ENCODE data around the gene ADAMTS14.

Gene ADAMTS14

GRCh38 chr10:70777063-70777875 is 105.0 kb downstream of the ADAMTS14 start:
- no peak for TF ChIP-seq ARNT (IDR thresholded peaks at IDR 0.05)
- no peak for TF ChIP-seq FOXM1 (IDR thresholded peaks at IDR 0.05; ENCODE audit: borderline replicate concordance)
- TF ChIP-seq NFRKB (IDR thresholded peaks at IDR 0.05): no peak
- TF ChIP-seq CTBP1 (IDR thresholded peaks at IDR 0.05; ENCODE audit: borderline replicate concordance): no peak
- TF ChIP-seq FOXK2 (IDR thresholded peaks at IDR 0.05): no peak
- no peak for TF ChIP-seq HDGF (IDR thresholded peaks at IDR 0.05; ENCODE audit: borderline replicate concordance)
- TF ChIP-seq BHLHE40 (IDR thresholded peaks at IDR 0.05; ENCODE audit: borderline replicate concordance): no peak
- no peak for TF ChIP-seq L3MBTL2 (conservative IDR thresholded peaks at IDR 0.05)
- no peak for TF ChIP-seq ZNF384 (IDR thresholded peaks at IDR 0.05)
- no peak for TF ChIP-seq FOXA1 (IDR thresholded peaks at IDR 0.05)
- TF ChIP-seq SP1 (IDR thresholded peaks at IDR 0.05): no peak
- TF ChIP-seq PKNOX1 (IDR thresholded peaks at IDR 0.05): no peak
- no peak for TF ChIP-seq SUZ12 (IDR thresholded peaks at IDR 0.05)
- no peak for TF ChIP-seq LEF1 (IDR thresholded peaks at IDR 0.05; ENCODE audit: borderline replicate concordance)
- TF ChIP-seq ELF4 (IDR thresholded peaks at IDR 0.05): no peak
- DNase-seq (ENCODE audit: extremely low spot score): no peak
- ChIA-PET POLR2A (no interaction called here), CTCF (no interaction called here)

GRCh38 chr10:70778267-70778924 is 106.1 kb downstream of the ADAMTS14 start:
- no peak for TF ChIP-seq L3MBTL2 (conservative IDR thresholded peaks at IDR 0.05)
- no peak for TF ChIP-seq FOXK2 (IDR thresholded peaks at IDR 0.05)
- TF ChIP-seq CTBP1 (IDR thresholded peaks at IDR 0.05; ENCODE audit: borderline replicate concordance): no peak
- no peak for TF ChIP-seq SP1 (IDR thresholded peaks at IDR 0.05)
- TF ChIP-seq LEF1 (IDR thresholded peaks at IDR 0.05; ENCODE audit: borderline replicate concordance): no peak
- no peak for TF ChIP-seq FOXM1 (IDR thresholded peaks at IDR 0.05; ENCODE audit: borderline replicate concordance)
- TF ChIP-seq ZNF384 (IDR thresholded peaks at IDR 0.05): no peak
- POLR2A ChIA-PET: no interaction called here
- CTCF ChIA-PET: no interaction called here
- no peak for DNase-seq (ENCODE audit: extremely low spot score)

- ChIA-PET POLR2A (no interaction called here), CTCF (interaction anchor here (1.1 kb wide), 1 partner anchor 35 kb away, joined by 3 read pairs; no protein-coding TSS in a partner anchor)
- DNase-seq (ENCODE audit: extremely low spot score): no peak
- TF ChIP-seq PKNOX1 (IDR thresholded peaks at IDR 0.05): no peak
- TF ChIP-seq HDGF (IDR thresholded peaks at IDR 0.05; ENCODE audit: borderline replicate concordance): no peak
- TF ChIP-seq SP1 (IDR thresholded peaks at IDR 0.05): no peak
- TF ChIP-seq FOXK2 (IDR thresholded peaks at IDR 0.05): no peak
- TF ChIP-seq FOXM1 (IDR thresholded peaks at IDR 0.05; ENCODE audit: borderline replicate concordance): no peak
- TF ChIP-seq TARDBP (IDR thresholded peaks at IDR 0.05): no peak
- TF ChIP-seq NFRKB (IDR thresholded peaks at IDR 0.05): no peak
- no peak for TF ChIP-seq ARNT (IDR thresholded peaks at IDR 0.05)
- no peak for TF ChIP-seq BHLHE40 (IDR thresholded peaks at IDR 0.05; ENCODE audit: borderline replicate concordance)
- TF ChIP-seq ZNF384 (IDR thresholded peaks at IDR 0.05): no peak
- TF ChIP-seq CTBP1 (IDR thresholded peaks at IDR 0.05; ENCODE audit: borderline replicate concordance): no peak
- no peak for TF ChIP-seq ELF4 (IDR thresholded peaks at IDR 0.05)
Measured at GRCh38 chr10:70779088-70779487, 106.8 kb downstream of the ADAMTS14 start.

GRCh38 chr10:70779511-70780369 is 107.4 kb downstream of the ADAMTS14 start:
- no peak for DNase-seq (ENCODE audit: extremely low spot score)
- CTCF ChIA-PET: interaction anchor here (1.1 kb wide), 1 partner anchor 34 kb away, joined by 3 read pairs; no protein-coding TSS in a partner anchor
- POLR2A ChIA-PET: no interaction called here
- TF ChIP-seq SUZ12 (IDR thresholded peaks at IDR 0.05) (no peak), CTBP1 (IDR thresholded peaks at IDR 0.05; ENCODE audit: borderline replicate concordance) (no peak), ARNT (IDR thresholded peaks at IDR 0.05) (no peak), L3MBTL2 (conservative IDR thresholded peaks at IDR 0.05) (no peak), ELF4 (IDR thresholded peaks at IDR 0.05) (no peak), PKNOX1 (IDR thresholded peaks at IDR 0.05) (no peak), NFRKB (IDR thresholded peaks at IDR 0.05) (no peak), TARDBP (IDR thresholded peaks at IDR 0.05) (no peak)

- CTCF ChIA-PET: no interaction called here
- TF ChIP-seq ELF4 (IDR thresholded peaks at IDR 0.05): no peak
- TF ChIP-seq ARNT (IDR thresholded peaks at IDR 0.05): no peak
- TF ChIP-seq CTBP1 (IDR thresholded peaks at IDR 0.05; ENCODE audit: borderline replicate concordance): no peak
- POLR2A ChIA-PET: no interaction called here
- no peak for DNase-seq (ENCODE audit: extremely low spot score)
Measured at GRCh38 chr10:70780370-70780760, 108.1 kb downstream of the ADAMTS14 start.

GRCh38 chr10:70780772-70781171 is 108.5 kb downstream of the ADAMTS14 start:
- POLR2A ChIA-PET: no interaction called here
- TF ChIP-seq FOXA1 (IDR thresholded peaks at IDR 0.05) (no peak), ELF4 (IDR thresholded peaks at IDR 0.05) (no peak), SUZ12 (IDR thresholded peaks at IDR 0.05) (no peak), LEF1 (IDR thresholded peaks at IDR 0.05; ENCODE audit: borderline replicate concordance) (no peak), ZNF384 (IDR thresholded peaks at IDR 0.05) (no peak), CTBP1 (IDR thresholded peaks at IDR 0.05; ENCODE audit: borderline replicate concordance) (no peak), TARDBP (IDR thresholded peaks at IDR 0.05) (no peak), NFRKB (IDR thresholded peaks at IDR 0.05) (no peak), BHLHE40 (IDR thresholded peaks at IDR 0.05; ENCODE audit: borderline replicate concordance) (no peak), ARNT (IDR thresholded peaks at IDR 0.05) (no peak), SP1 (IDR thresholded peaks at IDR 0.05) (no peak), PKNOX1 (IDR thresholded peaks at IDR 0.05) (no peak)
- DNase-seq (ENCODE audit: extremely low spot score): no peak
- CTCF ChIA-PET: no interaction called here

All from HEK293T (cell line).